Gastroesophageal sphincter (tissue), 4 donors: Measurements from ENCODE around the gene FRAT1. TPM values are rescaled to one million over a fixed set of nuclear protein-coding genes. Genes with fewer than 3 reads are reported as not detected.

Source experiments
- ATAC-seq: fragments of 150-250 bp; one replicate; pipeline ENCODE4 v1.9.1; 2016; ENCODE audit warnings: mild to moderate bottlenecking, moderate library complexity
- H3K27ac ChIP-seq, 4 donors: fragments of 200-600 bp; sonication (generic) in 3 of 4; 1 replicate in 3 of 4; 2 replicates in 1 of 4; pipeline ENCODE4 v1.5.1; 2016 to 2019
- H3K27me3 ChIP-seq: fragments of 200-600 bp; sonication (generic); one replicate; pipeline ENCODE4 v1.5.1; 2019
- H3K36me3 ChIP-seq, 2 donors: fragments of 200-600 bp; sonication (generic); one replicate each; pipeline ENCODE4 v1.5.1; 2019; ENCODE audit warnings: control low read depth in 1 of 2
- H3K4me1 ChIP-seq, 3 donors: fragments of 200-600 bp; sonication (generic); 1 replicate in 2 of 3; 2 replicates in 1 of 3; pipeline ENCODE4 v1.5.1; 2016 to 2019; ENCODE audit warnings: control low read depth in 2 of 3
- H3K4me3 ChIP-seq, 2 donors: fragments of 200-600 bp; sonication (generic); one replicate each; pipeline ENCODE4 v1.5.1; 2019; ENCODE audit warnings: mild to moderate bottlenecking in 1 of 2, moderate library complexity in 1 of 2
- H3K9me3 ChIP-seq, 3 donors: fragments of 200-600 bp; sonication (generic); one replicate each; pipeline ENCODE4 v1.5.1; 2017 to 2019; ENCODE audit warnings: control low read depth in 2 of 3
- CTCF ChIP-seq, 4 experiments: fragments of 200-600 bp in 2 of 4; fragments of 450-650 bp in 2 of 4; sonication (generic) in 1 of 4; IDR thresholded peaks; one replicate each; pipeline ENCODE4 v1.5.1; 2017 to 2019; ENCODE audit warnings: antibody characterized with exemption in 4 of 4, mild to moderate bottlenecking in 2 of 4, moderate library complexity in 2 of 4
- EP300 ChIP-seq: sonication (generic); formaldehyde crosslinking; IDR thresholded peaks from one replicate; pipeline ENCODE4 v1.6.1; 2017; ENCODE audit warnings: antibody characterized with exemption, mild to moderate bottlenecking
- POLR2A ChIP-seq, 2 donors: fragments of 450-650 bp; IDR thresholded peaks; one replicate each; pipeline ENCODE4 v1.6.1; 2017; ENCODE audit warnings: antibody characterized with exemption in 2 of 2, mild to moderate bottlenecking in 2 of 2, moderate library complexity in 1 of 2
- POLR2AphosphoS5 ChIP-seq: sonication (generic); formaldehyde crosslinking; IDR thresholded peaks from one replicate; pipeline ENCODE4 v1.6.1; 2017; ENCODE audit warnings: antibody characterized with exemption
- WGBS, 2 donors: methylation state at CpG; one replicate each; pipeline ENCODE4 v1.1.5; 2018; ENCODE audit warnings: low coverage in 1 of 2; 5-methylcytosine and 5-hydroxymethylcytosine counted together
- total RNA-seq, 4 donors: library from RNA; depleted of rRNA; stranded (reverse); fragments of >200 nt; gene quantifications; one replicate each; pipeline ENCODE4 v1.1.0, GENCODE V29; 2016

Gene FRAT1
- total RNA-seq, 4 donors from 2014 or later = 5.1 to 8.0 (median 5.5) TPM

DNA sequence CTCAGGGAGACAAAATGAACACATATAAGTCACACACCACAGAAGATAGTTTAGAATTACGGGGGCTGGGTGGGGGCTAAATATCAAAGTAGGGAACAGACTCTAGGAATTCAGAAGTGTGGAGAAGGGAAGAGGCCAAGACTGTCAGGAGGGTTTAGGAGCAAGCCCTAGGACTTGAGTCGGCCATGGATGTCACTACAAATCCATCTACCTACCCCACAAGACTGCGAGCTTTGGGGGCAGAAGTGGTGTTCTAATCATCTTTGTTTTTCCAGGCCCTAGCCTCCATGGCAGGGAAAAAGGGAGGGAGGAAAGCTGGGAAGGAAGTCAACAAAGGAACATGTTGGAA lies 20.9 kb upstream of the FRAT1 start:
- H3K36me3 ChIP-seq = no peaks in the 10 kb centered on the region
- TF ChIP-seq CTCF (IDR thresholded peaks at IDR 0.05) (no peak), EP300 (no peak), POLR2AphosphoS5 (no peak)
- H3K4me1 ChIP-seq = peaks cover 0 to under 1% (median 0%) of the 10 kb centered on the region in 3 donors
- 43 to 69% methylated on average over 3 of the region's 3 CpGs for WGBS, 2 donors
- no peaks in the 10 kb centered on the region for H3K9me3 ChIP-seq
- no peak overlapping the region for H3K4me3 ChIP-seq
- H3K27me3 ChIP-seq = no peaks in the 10 kb centered on the region
- H3K27ac ChIP-seq = no peak overlapping the region
- no peak for ATAC-seq

DNA sequence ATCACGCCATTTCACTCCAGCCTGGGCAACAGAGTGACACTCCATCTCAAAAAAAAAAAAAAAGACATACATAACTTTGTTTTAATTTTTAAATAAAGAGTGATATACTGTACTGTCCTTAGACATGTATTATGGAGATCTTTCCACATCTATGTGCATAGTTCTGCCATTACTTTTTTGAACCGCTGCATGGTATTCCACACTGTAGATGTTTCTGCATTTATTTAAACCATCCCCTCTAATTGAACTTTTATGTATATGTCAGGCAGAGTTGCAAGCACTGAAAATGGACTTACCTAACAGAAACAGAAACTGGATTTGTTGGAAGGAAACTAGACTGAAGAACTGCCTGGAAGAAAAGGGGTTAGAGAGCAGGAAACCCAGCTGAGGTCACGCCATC lies 18.1 kb upstream of the FRAT1 start:
- Histone ChIP-seq H3K36me3 (no peaks in the 10 kb centered on the region), H3K4me3 (no peak overlapping the region), H3K27me3 (no peaks in the 10 kb centered on the region), H3K4me1 (no peaks in the 10 kb centered on the region), H3K9me3 (no peaks in the 10 kb centered on the region), H3K27ac (no peak overlapping the region)
- 83 to 100% methylated on average over 2 of the region's 3 CpGs for WGBS, 2 donors
- ATAC-seq = no peak
- no peak for TF ChIP-seq EP300
- no peak for TF ChIP-seq POLR2A (IDR thresholded peaks at IDR 0.05)
- TF ChIP-seq CTCF (IDR thresholded peaks at IDR 0.05) = no peak
- no peak for TF ChIP-seq POLR2AphosphoS5

- H3K4me1 ChIP-seq = no peaks in the 10 kb centered on the region
- H3K9me3 ChIP-seq = no peaks in the 10 kb centered on the region
- H3K4me3 ChIP-seq = no peak overlapping the region
- no peak overlapping the region for H3K27ac ChIP-seq
- H3K27me3 ChIP-seq = no peaks in the 10 kb centered on the region
- no peak for TF ChIP-seq POLR2A (IDR thresholded peaks at IDR 0.05)
- no peak for TF ChIP-seq CTCF (IDR thresholded peaks at IDR 0.05)
- no peak for TF ChIP-seq POLR2AphosphoS5
- TF ChIP-seq EP300 = no peak
- WGBS, 2 donors = 80 to 95% methylated on average over 1 to 8 of the region's 11 CpGs
- H3K36me3 ChIP-seq = no peaks in the 10 kb centered on the region
- no peak for ATAC-seq
Measured at GRCh38 chr10:97302088-97302791, 16.8 kb upstream of the FRAT1 start.

DNA sequence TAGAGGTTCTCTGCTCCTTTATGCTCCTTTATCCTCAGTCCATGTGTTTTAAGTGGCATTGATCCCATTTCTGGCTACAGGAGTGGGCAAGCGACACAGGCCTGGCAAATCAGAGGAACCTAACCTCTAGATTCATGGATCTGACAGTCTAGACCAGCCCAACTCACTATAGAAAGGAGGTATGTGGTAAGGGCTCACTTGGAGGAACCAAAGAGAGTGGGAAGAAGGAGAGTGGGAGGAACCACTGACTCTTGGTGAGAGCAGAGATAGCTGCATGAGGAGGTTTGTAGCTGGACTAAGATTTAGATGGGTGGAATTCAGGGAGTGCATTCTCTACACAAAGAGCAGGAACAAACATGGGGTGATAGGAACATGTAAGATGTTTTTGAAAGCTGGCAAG lies 11.6 kb upstream of the FRAT1 start:
- no CpG with 5 or more reads among the region's 1 CpG for WGBS, 2 donors
- Histone ChIP-seq H3K27me3 (no peaks in the 10 kb centered on the region), H3K9me3 (no peaks in the 10 kb centered on the region), H3K36me3 (no peaks in the 10 kb centered on the region), H3K27ac (no peak overlapping the region), H3K4me1 (no peaks in the 10 kb centered on the region), H3K4me3 (no peak overlapping the region)
- TF ChIP-seq POLR2AphosphoS5 (no peak), EP300 (no peak), CTCF (IDR thresholded peaks at IDR 0.05) (no peak), POLR2A (IDR thresholded peaks at IDR 0.05) (no peak)
- ATAC-seq = no peak
